Tibial nerve (tissue), 3 donors: ENCODE measurements around the gene CARD11.

Source experiments
- CTCF ChIP-seq, 5 experiments: fragments of 200-600 bp in 3 of 5; fragments of 450-650 bp in 2 of 5; sonication (generic) in 3 of 5; IDR thresholded peaks; one replicate each; pipeline ENCODE4 v1.5.1; 2016 to 2019; ENCODE audit warnings: antibody characterized with exemption in 5 of 5, mild to moderate bottlenecking in 3 of 5, moderate library complexity in 2 of 5
- POLR2A ChIP-seq, 2 donors: fragments of 450-650 bp; IDR thresholded peaks; one replicate each; pipeline ENCODE4 v1.6.1; 2017; ENCODE audit warnings: antibody characterized with exemption in 2 of 2, mild to moderate bottlenecking in 2 of 2, moderate library complexity in 2 of 2

GRCh38 chr7:2856388-2857169 lies 187.1 kb downstream of the CARD11 start:
- no peak for TF ChIP-seq CTCF (IDR thresholded peaks at IDR 0.05)
- TF ChIP-seq POLR2A (IDR thresholded peaks at IDR 0.05) = no peak
